Tibial artery (tissue), 4 donors: Measurements from ENCODE around the gene LPP.
"Not testable (repeated sequence)": the region's sequence is repeated elsewhere in the genome, so short reads cannot be mapped to it uniquely, and the experiment has no call there.

ENCODE experiments used
- DNase-seq, 2 donors: peaks; one replicate each; pipeline ENCODE4 v3.0.0-alpha.2; 2019
- H3K27ac ChIP-seq, 2 donors: fragments of 200-600 bp; sonication (generic) in 1 of 2; 1 replicate in 1 of 2; 2 replicates in 1 of 2; pipeline ENCODE4 v1.5.1; 2018 to 2019; ENCODE audit warnings: mild to moderate bottlenecking in 1 of 2
- H3K27me3 ChIP-seq, 2 donors: fragments of 200-600 bp; sonication (generic) in 1 of 2; one replicate each; pipeline versions ENCODE4 v1.5.1 to v1.6.0; 2016 to 2019
- H3K36me3 ChIP-seq, 3 donors: fragments of 200-600 bp; sonication (generic) in 2 of 3; one replicate each; pipeline ENCODE4 v1.5.1; 2016 to 2019; ENCODE audit warnings: mild to moderate bottlenecking in 2 of 3
- H3K4me1 ChIP-seq, 4 donors: fragments of 200-600 bp; sonication (generic) in 2 of 4; 1 replicate in 3 of 4; 2 replicates in 1 of 4; pipeline ENCODE4 v1.5.1; 2016 to 2019
- H3K4me3 ChIP-seq, 2 donors: fragments of 200-600 bp; sonication (generic) in 1 of 2; 1 replicate in 1 of 2; 2 replicates in 1 of 2; pipeline ENCODE4 v1.5.1; 2018 to 2019; ENCODE audit warnings: mild to moderate bottlenecking in 2 of 2
- H3K9me3 ChIP-seq, 3 donors: fragments of 200-600 bp; sonication (generic) in 1 of 3; one replicate each; pipeline ENCODE4 v1.5.1; 2016 to 2019
- CTCF ChIP-seq, 2 experiments: fragments of 200-600 bp in 1 of 2; fragments of 450-650 bp in 1 of 2; IDR thresholded peaks; one replicate each; pipeline ENCODE4 v1.5.1; 2017 to 2019; ENCODE audit warnings: antibody characterized with exemption in 2 of 2, mild to moderate bottlenecking in 1 of 2, moderate library complexity in 1 of 2
- intact Hi-C: fragments of 100-400 bp; cut with DNase I; formaldehyde crosslinking; loops from one replicate; pipeline ENCODE4 v1.15.0; 2023; ENCODE audit warnings: low total_unique reads

Gene LPP

GRCh38 chr3:188442430-188442829, 288.5 kb downstream of the LPP start:
- intact Hi-C loops = no loop called here
- Histone ChIP-seq H3K27ac (no peak overlapping the region), H3K4me3 (no peak overlapping the region), H3K27me3 (no peaks in the 10 kb centered on the region), H3K9me3 (no peaks in the 10 kb centered on the region), H3K36me3 (peaks cover 4 to 8% (median 8%) of the 10 kb centered on the region in 3 donors), H3K4me1 (peaks cover 0 to 33% (median 11%) of the 10 kb centered on the region in 4 donors)
- DNase-seq = no peak
- no peak for TF ChIP-seq CTCF (IDR thresholded peaks at IDR 0.05)

GRCh38 chr3:188445175-188445574, 291.2 kb downstream of the LPP start:
- DNase-seq, H3K9me3 ChIP-seq, H3K4me3 ChIP-seq, intact Hi-C loops, H3K27ac ChIP-seq, H3K27me3 ChIP-seq, H3K36me3 ChIP-seq: not testable (repeated sequence)
- H3K4me1 ChIP-seq = peaks cover 0 to 21% (median 0%) of the 10 kb centered on the region in 4 donors

- no peaks in the 10 kb centered on the region for H3K27me3 ChIP-seq
- no peak for DNase-seq
- peaks cover 4 to 8% (median 8%) of the 10 kb centered on the region in 3 donors for H3K36me3 ChIP-seq
- H3K27ac ChIP-seq = no peak overlapping the region
- no peak overlapping the region for H3K4me3 ChIP-seq
- TF ChIP-seq CTCF (IDR thresholded peaks at IDR 0.05) = no peak
- H3K4me1 ChIP-seq = peaks cover 0 to 18% (median 0%) of the 10 kb centered on the region in 4 donors
- no peaks in the 10 kb centered on the region for H3K9me3 ChIP-seq
- intact Hi-C loops = no loop called here
Measured at GRCh38 chr3:188446014-188446413, 292.1 kb downstream of the LPP start.

GRCh38 chr3:188446766-188447165, 292.8 kb downstream of the LPP start:
- H3K27me3 ChIP-seq = no peaks in the 10 kb centered on the region
- intact Hi-C loops = no loop called here
- DNase-seq = no peak
- H3K4me3 ChIP-seq = no peak overlapping the region
- H3K4me1 ChIP-seq = peaks cover 0 to 26% (median 4%) of the 10 kb centered on the region in 4 donors
- H3K9me3 ChIP-seq = no peaks in the 10 kb centered on the region
- no peak for TF ChIP-seq CTCF (IDR thresholded peaks at IDR 0.05)
- peaks cover 4 to 7% (median 7%) of the 10 kb centered on the region in 3 donors for H3K36me3 ChIP-seq
- no peak overlapping the region for H3K27ac ChIP-seq

DNA sequence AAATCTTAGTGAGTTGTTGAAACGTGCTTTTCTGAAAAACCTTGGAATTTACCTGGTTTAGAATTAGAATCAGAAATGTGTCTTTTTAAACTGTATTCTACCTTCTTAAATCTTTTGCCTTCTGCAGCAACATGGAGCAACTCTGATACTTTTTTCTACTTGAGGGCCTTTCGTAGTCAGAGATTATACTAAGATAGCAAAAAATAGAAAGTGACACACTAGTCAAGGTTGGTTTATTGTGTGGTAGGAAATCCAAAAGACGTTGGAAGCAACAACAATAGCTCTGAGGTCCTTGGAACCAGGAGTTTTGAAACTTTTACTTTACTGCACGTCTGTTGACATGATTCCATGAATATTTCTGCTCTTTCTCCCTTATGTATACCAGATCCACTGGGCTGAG, 294.9 kb downstream of the LPP start:
- H3K4me1 ChIP-seq = peaks cover 0 to 46% (median 11%) of the 10 kb centered on the region in 4 donors
- H3K27me3 ChIP-seq = no peaks in the 10 kb centered on the region
- intact Hi-C loops = no loop called here
- no peaks in the 10 kb centered on the region for H3K36me3 ChIP-seq
- no peak for TF ChIP-seq CTCF (IDR thresholded peaks at IDR 0.05)
- DNase-seq = no peak
- H3K27ac ChIP-seq = no peak overlapping the region
- H3K4me3 ChIP-seq = no peak overlapping the region
- no peaks in the 10 kb centered on the region for H3K9me3 ChIP-seq

- Histone ChIP-seq H3K27me3 (no peaks in the 10 kb centered on the region), H3K4me3 (no peak overlapping the region), H3K27ac (no peak overlapping the region), H3K9me3 (no peaks in the 10 kb centered on the region), H3K4me1 (peaks cover 0 to 52% (median 11%) of the 10 kb centered on the region in 4 donors), H3K36me3 (no peaks in the 10 kb centered on the region)
- intact Hi-C loops = no loop called here
- no peak for TF ChIP-seq CTCF (IDR thresholded peaks at IDR 0.05)
- no peak for DNase-seq
Measured at GRCh38 chr3:188449421-188449820, 295.5 kb downstream of the LPP start.
